NCI-H2029 treated with DMSO at 0.1 percent for 48 hours (cell line): Measurements from ENCODE around the gene FOXO3.

Experiments used
- DNase-seq: peaks from one replicate; lab custom pipeline; 2025; lab: John Stamatoyannopoulos, UW

Gene FOXO3

GRCh38 chr6:108597572-108598304, 37.0 kb downstream of the FOXO3 start:
- no peak for DNase-seq

DNA sequence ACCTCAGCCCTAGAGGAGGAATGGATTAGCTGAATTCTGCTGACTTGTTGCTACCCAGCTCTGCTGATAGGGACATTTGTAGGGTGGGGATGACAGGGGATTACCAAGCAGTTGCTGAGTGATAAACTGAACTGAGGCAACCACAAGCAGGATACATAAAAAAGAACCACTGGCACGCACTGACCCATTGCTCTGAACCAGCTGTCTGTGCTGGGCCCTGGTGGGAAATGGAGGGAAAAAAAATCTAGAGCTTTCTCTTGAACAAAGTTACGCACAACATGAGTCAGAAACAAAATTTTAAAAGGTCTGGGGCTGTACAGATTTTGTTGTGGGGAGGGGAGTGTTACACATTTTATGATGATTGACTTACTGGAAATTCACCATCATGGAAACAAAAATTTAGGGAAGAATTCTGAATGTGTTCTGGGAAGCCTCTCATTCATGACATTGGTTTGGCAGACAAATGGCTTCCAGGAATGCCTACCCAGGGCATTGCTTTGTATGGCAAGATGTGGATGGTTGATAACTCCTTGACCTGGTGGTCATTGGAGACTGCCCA, 37.7 kb downstream of the FOXO3 start:
- no peak for DNase-seq

GRCh38 chr6:108604156-108604555, 43.4 kb downstream of the FOXO3 start:
- DNase-seq: no peak

DNA sequence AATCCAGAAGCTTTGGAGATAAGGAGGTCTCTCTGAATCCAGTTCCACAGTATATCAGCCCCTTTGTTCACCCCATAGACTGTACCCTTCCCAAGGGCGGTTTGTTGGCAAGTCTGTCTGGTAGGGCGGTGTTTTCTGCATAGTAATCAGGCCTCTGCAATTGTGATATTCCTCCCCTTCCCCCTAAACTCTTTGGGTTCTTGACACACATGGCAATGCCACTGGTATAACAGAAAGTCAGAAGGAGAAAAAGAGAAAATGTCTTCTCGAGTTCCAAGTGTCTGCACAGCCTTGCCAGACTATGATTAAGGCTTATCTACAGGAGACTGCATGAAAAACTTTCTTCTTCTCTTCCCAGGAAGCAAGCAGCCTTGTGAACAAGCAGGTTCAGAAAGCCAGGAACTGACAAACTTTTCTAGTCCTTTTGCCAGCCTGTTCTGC, 45.6 kb downstream of the FOXO3 start:
- DNase-seq: no peak

GRCh38 chr6:108608453-108609275, 47.9 kb downstream of the FOXO3 start:
- DNase-seq: no peak

DNA sequence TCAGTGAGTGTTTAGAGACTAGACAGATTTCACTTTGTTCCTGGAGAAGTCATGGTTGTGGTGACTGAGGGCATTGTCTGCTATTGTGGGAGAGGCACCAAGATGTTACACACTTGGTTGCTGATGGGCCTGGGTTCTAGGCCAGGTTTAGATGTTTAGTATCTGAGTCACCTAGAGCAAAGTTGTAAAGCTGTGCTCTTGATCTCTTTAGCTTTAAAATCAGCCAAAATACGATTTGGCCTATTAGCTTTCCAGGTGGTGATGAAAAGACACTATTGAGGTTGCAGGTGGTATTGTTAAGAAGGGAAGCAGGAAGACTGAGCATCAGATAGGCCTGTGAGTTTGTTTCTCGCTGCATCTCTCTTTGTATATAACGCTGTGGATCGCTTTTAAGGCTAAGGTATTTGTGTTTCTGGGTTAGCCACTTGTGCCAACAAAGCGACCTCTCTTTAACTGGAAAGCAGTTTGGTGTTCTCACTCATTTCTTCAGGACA, 48.6 kb downstream of the FOXO3 start:
- DNase-seq: no peak

DNA sequence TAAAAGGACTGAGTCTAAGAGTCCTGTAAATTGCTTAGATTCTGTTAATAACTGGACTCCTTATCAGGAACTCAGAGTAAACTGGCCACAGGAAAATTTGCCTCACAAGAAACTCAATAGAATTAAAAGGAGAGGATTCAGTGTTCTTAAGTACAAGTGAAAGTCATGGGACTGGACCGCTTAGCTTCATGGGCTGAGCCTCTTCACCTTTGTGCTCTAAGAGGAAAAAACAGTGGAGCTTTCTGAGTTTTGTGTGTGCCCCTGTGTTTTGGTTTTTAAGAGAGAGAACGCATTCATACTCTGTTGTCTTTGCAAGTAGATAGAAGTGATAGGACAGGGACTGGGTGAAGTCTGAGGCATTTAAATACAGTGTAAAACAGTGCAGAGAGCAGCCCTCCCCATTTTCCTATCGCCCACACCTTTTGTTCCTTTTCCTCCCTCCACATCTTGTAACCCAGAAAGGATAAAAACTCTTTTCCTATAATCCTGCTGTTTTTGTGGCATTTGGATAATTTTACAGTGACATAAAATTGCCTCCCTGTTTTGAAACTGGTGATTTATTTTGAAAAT, 49.6 kb downstream of the FOXO3 start:
- DNase-seq: no peak

GRCh38 chr6:108610957-108611586, 50.4 kb downstream of the FOXO3 start:
- no peak for DNase-seq

- DNase-seq: no peak
Observed at GRCh38 chr6:108612852-108613251, 52.1 kb downstream of the FOXO3 start.

- no peak for DNase-seq
Observed at GRCh38 chr6:108616544-108616943, 55.8 kb downstream of the FOXO3 start.

DNA sequence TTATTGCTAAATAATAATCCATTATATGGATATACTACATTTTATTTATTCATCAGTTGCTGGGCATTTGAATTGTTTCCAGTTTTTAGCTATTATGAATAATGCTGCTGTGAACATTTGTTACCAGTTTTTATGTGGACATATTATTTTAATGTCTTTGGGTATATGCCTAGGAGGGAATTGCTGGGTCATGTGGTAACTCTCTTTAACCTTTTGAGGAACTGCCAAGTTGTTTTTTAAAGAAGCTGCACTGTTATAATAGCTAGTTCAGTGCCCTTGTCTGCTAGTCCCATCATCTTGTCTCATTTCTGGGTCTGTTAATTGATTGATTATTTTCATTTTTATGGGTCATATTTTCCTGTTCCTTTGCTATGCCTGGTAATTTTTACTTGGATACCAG, 56.3 kb downstream of the FOXO3 start:
- DNase-seq: no peak

DNA sequence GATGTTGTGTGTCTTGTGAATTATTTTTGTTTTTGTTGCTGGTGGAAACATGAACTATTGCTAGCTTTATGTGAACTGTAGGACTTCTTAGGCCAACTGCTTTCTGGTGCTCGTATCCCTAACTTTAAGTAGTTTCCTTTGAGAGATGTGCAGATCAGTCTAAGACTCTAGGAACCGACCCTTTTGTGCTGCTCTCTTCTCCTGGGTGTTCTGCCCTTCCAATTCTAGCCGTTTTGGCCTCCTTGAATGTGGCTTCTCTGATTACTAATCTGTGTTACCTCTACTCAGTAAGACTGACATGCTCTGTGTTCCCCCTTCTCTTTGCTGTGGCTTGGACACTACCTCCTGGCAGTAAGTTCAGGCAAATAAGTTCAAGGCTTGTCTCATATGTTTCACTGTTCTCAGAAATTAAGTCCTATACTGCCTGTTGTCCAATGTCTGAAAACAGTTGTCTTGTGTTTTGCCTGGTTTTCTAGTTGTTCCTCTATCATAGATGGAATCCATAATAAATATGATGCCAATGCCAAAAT, 58.0 kb downstream of the FOXO3 start:
- no peak for DNase-seq

DNA sequence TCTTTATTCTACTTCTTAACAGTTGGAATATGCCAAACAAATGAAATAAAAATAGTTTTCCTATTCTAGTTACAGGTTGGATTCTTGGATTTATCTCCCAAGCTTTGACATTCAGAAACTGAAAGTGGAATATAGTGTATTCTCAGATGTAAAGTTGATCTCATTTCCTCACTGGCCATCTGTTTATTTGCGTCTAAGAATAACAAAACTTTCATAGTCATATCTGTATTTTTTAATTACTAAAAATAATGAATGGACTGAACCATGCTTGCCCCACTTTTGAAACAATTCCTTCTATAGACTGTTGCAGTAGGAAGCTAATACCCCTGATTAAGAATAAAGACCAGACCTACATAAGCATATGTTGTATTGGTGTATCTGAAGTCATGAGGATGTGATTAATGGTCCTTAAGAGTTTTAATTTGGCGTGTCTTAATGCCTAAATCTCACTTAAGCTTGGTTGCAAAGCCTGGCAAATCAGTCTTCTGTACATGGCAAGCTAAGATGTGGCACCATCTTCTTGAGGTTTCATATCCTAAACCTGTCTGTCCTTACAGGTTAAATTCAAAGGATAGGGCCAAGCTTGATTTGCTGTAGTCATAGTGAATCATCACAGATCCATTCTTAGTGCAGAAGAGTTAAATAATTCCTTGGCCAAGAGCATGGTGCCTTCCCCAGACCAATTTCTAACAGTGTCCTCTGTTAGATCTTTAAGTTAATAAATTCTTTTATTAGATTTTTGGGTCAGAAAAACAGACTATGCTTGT, 58.9 kb downstream of the FOXO3 start:
- no peak for DNase-seq

DNA sequence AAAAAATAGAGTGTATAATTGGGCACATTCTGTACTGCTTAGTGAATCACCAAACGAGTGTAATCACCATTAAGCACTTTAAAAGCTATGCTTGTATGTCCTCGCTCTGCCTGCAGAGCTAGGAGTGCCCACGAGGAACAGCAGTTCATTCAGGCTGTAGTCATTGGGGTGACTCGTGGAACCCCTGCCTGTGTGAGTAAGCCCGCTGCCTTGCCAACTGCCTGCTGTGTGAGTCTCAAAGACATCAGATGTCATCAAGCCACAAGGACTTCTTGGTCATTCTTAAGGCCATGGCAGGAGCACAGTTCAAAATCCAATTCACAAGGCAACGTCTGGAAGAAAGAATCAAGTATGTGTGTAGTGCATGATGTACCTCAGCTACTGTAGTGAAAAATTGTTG, 60.4 kb downstream of the FOXO3 start:
- no peak for DNase-seq

DNA sequence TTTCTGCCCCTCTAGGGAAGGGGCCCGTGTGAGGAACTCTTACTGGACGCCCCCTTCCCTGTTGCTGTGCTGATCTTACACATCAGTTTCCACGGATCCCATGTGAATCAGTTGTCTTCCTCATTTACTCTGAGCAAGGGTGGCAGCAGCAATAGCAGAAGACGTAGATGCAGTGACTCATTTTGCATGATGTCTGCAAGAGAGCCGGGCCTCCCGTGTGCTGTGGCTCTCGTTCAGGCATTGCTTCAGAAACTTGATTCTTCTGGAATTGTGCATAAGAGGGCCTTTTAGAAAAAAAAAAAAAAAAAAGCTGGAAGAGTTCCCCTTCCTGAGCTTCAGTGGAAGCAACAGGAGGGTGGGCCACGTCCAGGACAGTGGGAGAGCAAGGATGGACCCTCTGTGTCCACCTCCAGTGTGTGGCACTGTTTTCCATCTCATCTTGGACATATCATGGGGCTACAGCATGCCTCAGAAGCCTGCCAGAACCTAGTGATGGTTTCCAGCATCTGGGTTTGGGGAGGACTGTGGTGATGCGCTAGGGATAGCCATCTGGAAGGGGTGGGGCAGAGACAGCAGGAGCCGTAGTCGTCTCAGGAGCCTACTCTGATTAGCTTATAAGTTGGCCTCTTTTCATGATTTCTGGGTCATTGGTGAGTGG, 62.1 kb downstream of the FOXO3 start:
- DNase-seq: no peak

- no peak for DNase-seq
Observed at GRCh38 chr6:108623995-108624394, 63.3 kb downstream of the FOXO3 start.

DNA sequence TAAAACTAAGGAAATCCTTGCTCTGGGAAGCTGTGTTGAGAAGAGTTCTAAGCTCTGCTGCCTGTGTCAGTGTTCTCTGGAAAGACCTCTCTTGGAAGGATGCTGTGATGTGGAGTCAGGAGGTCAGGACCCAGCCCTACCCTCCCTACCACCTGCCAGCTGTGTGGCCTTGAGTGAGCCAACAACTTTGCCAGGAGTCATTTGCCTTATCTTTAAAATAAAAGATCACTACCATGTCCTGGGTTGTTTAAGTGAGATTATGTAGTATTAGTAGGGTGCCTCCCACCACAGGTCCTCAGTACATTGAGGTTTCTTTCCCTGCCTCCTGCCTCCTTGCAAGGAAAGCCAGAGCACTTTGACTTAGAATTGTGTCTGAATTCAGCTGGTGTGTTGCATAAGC, 64.9 kb downstream of the FOXO3 start:
- no peak for DNase-seq

- no peak for DNase-seq
Observed at GRCh38 chr6:108626777-108627176, 66.1 kb downstream of the FOXO3 start.

- no peak for DNase-seq
Observed at GRCh38 chr6:108627692-108628550, 67.2 kb downstream of the FOXO3 start.
